HG02798 (cell line): ENCODE results near the gene TRAIP.
"Not testable (repeated sequence)": the region's sequence is repeated elsewhere in the genome, so short reads cannot be mapped to it uniquely, and the experiment has no call there.

Experiments used
- ATAC-seq: cut with Tn5 transposase; IDR thresholded peaks from one replicate; pipeline ENCODE4 v1.9.1; 2021; ENCODE audit warnings: mild to moderate bottlenecking; ENCODE audit not compliant: unreplicated experiment, poor library complexity

TRAIP gene

GRCh38 chr3:49839193-49839809, 17.1 kb downstream of the TRAIP start:
- no peak for ATAC-seq

GRCh38 chr3:49831341-49831740, 25.0 kb downstream of the TRAIP start:
- no peak for ATAC-seq

GRCh38 chr3:49826016-49826415, 30.3 kb downstream of the TRAIP start:
- no peak for ATAC-seq

GRCh38 chr3:49823131-49823530, 33.2 kb downstream of the TRAIP start:
- ATAC-seq = not testable (repeated sequence)

GRCh38 chr3:49813497-49814174, 42.7 kb downstream of the TRAIP start, which contains the start of gene UBA7:
Gene UBA7, minus strand, starts transcription at chr3:49813953. Its CDS starts 166 bp downstream, at chr3:49813787.
- peak; percentile 61 for ATAC-seq

GRCh38 chr3:49812916-49813496, 43.4 kb downstream of the TRAIP start:
- ATAC-seq = no peak

- ATAC-seq = no peak
Measured at GRCh38 chr3:49807431-49808114, 48.8 kb downstream of the TRAIP start.

GRCh38 chr3:49806850-49807249, 49.5 kb downstream of the TRAIP start:
- ATAC-seq = no peak

- no peak for ATAC-seq
Measured at GRCh38 chr3:49805897-49806701, 50.3 kb downstream of the TRAIP start.

GRCh38 chr3:49805367-49805782, 51.0 kb downstream of the TRAIP start:
- no peak for ATAC-seq

- ATAC-seq = no peak
Measured at GRCh38 chr3:49804141-49805041, 52.0 kb downstream of the TRAIP start.

- ATAC-seq = peak; percentile 22
Measured at GRCh38 chr3:49803465-49804140, 52.8 kb downstream of the TRAIP start.

- peak; percentile 71 for ATAC-seq
Measured at GRCh38 chr3:49802719-49803464, 53.5 kb downstream of the TRAIP start, which contains the start of gene INKA1. Gene INKA1, plus strand, starts transcription at chr3:49803261. Its CDS starts 132 bp downstream, at chr3:49803393.

- ATAC-seq = no peak
Measured at GRCh38 chr3:49801160-49801559, 55.2 kb downstream of the TRAIP start.

- ATAC-seq = no peak
Measured at GRCh38 chr3:49799761-49800160, 56.6 kb downstream of the TRAIP start, which contains the start of gene CDHR4. Gene CDHR4, minus strand, starts transcription at chr3:49799873. Its CDS starts 61 bp downstream, at chr3:49799812.

GRCh38 chr3:49799105-49799504, 57.3 kb downstream of the TRAIP start:
- no peak for ATAC-seq

- no peak for ATAC-seq
Measured at GRCh38 chr3:49794926-49795905, 61.1 kb downstream of the TRAIP start.
